Ovary (tissue), 3 donors: ENCODE measurements around the gene TPX2.

Experiments used
- EP300 ChIP-seq: sonication (generic); formaldehyde crosslinking; IDR thresholded peaks from one replicate; pipeline ENCODE4 v1.6.1; 2017; ENCODE audit warnings: antibody characterized with exemption
- POLR2A ChIP-seq: fragments of 450-650 bp; IDR thresholded peaks from one replicate; pipeline ENCODE4 v1.6.1; 2017; ENCODE audit warnings: antibody characterized with exemption, mild to moderate bottlenecking, moderate library complexity
- TF ChIP-seq, protein P1 (sequence below), 3 donors: fragments of 450-650 bp in 2 of 3; fragments of 200-600 bp in 1 of 3; IDR thresholded peaks; one replicate each; pipeline versions ENCODE4 v1.5.1 to v1.8.0; 2016 to 2022; ENCODE audit warnings: antibody characterized with exemption in 3 of 3, mild to moderate bottlenecking in 1 of 3
- donor health status: DM: no; HTN: no; CAD: no.

DNA sequence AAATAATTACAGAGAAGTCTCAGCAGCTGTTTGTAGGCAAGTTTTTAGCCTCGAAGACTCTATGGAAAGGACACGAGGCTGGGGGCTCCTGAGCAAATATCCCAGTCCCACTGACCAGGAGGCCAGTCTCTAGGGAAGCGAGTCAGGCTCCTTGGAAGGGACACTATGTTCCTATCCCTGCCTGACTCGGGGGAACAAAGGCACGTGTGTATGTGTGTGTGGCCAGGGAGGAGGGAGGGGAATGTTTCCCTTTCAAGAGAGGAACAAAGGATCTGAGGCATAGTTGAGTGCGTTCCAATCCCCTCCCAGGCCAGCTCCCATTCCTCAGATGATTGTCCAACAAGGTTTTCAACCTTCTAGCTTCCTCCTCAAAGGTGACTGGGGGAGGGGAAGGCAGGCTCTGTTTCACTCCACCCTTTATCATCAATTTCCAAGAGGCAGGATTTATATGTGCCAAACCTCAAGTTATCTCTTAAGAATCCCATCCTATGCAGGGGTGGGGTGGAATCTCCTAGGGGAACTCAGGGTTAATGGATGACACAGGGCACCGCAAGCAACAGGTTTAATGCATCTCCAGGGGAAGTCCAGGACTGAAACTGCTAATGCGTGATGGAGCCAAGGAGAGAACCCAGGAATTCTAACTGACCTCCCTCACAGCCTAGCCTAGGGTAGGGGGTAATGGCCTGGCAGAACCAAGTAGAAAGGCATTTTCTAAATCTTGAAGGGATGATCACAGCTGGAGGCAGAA, 26.4 kb upstream of the TPX2 start:
- TF ChIP-seq, protein P1, sequence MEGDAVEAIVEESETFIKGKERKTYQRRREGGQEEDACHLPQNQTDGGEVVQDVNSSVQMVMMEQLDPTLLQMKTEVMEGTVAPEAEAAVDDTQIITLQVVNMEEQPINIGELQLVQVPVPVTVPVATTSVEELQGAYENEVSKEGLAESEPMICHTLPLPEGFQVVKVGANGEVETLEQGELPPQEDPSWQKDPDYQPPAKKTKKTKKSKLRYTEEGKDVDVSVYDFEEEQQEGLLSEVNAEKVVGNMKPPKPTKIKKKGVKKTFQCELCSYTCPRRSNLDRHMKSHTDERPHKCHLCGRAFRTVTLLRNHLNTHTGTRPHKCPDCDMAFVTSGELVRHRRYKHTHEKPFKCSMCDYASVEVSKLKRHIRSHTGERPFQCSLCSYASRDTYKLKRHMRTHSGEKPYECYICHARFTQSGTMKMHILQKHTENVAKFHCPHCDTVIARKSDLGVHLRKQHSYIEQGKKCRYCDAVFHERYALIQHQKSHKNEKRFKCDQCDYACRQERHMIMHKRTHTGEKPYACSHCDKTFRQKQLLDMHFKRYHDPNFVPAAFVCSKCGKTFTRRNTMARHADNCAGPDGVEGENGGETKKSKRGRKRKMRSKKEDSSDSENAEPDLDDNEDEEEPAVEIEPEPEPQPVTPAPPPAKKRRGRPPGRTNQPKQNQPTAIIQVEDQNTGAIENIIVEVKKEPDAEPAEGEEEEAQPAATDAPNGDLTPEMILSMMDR (IDR thresholded peaks at IDR 0.05) = no peak
- TF ChIP-seq POLR2A (no peak), EP300 (peak; percentile 65)
